PC-3 (cell line): Measurements from ENCODE around the gene KRT86. TPM values are rescaled to one million over a fixed set of nuclear protein-coding genes. Genes with fewer than 3 reads are reported as not detected.
A peak's percentile ranks its signal among the peaks of the same experiment; 100 is the strongest.

Experiments used
- ATAC-seq: fragments of 200-7000 bp; cut with Tn5 transposase; 2 replicates; pipeline ENCODE4 v1.9.1; 2020; ENCODE audit warnings: mild to moderate bottlenecking, moderate library complexity
- BruUV-seq: library from RNA; stranded (reverse); fragments of 400-500 nt; replicated peaks from 2 replicates; lab custom pipeline; 2021; lab: Mats Ljungman, UMichigan
- CTCF ChIA-PET: fragments of 300-600 bp; sonication (Branson Sonifier 250); formaldehyde crosslinking; loops from one replicate; lab custom pipeline; 2022; ENCODE audit warnings: antibody characterized with exemption; lab: Charles Lee
- POLR2A ChIA-PET: fragments of 300-600 bp; sonication (Branson Sonifier 250); formaldehyde crosslinking; loops from one replicate; lab custom pipeline; 2022; ENCODE audit warnings: antibody characterized with exemption; ENCODE audit not compliant: unreplicated experiment; lab: Charles Lee
- DNase-seq: peaks from one replicate; pipeline ENCODE4 v3.0.0-alpha.2; 2015
- H2AFZ ChIP-seq: fragments of 300-600 bp; sonication (generic); 2 replicates; pipeline ENCODE4 v1.6.0; 2016; ENCODE audit warnings: antibody characterized with exemption, low read length
- H3F3A ChIP-seq: fragments of 300-600 bp; sonication (generic); one replicate; pipeline ENCODE4 v1.6.0; 2017; ENCODE audit warnings: antibody characterized with exemption, low read length, control low read depth, mild to moderate bottlenecking; ENCODE audit not compliant: unreplicated experiment
- H3K27ac ChIP-seq: fragments of 300-600 bp; sonication (generic); 2 replicates; pipeline ENCODE4 v1.5.1; 2016; ENCODE audit warnings: mild to moderate bottlenecking, low read length
- H3K27me3 ChIP-seq: fragments of 300-600 bp; sonication (generic); 2 replicates; pipeline ENCODE4 v1.6.1; 2016; ENCODE audit warnings: low read length, mixed read lengths
- H3K36me3 ChIP-seq: fragments of 300-600 bp; sonication (generic); 2 replicates; pipeline ENCODE4 v1.6.1; 2016; ENCODE audit warnings: low read depth, mixed run types, low read length, mixed read lengths
- H3K4me1 ChIP-seq: fragments of 300-600 bp; sonication (generic); 2 replicates; pipeline ENCODE4 v1.5.1; 2016; ENCODE audit warnings: low read length; ENCODE audit not compliant: insufficient read depth
- H3K4me2 ChIP-seq: fragments of 300-600 bp; sonication (generic); 2 replicates; pipeline ENCODE4 v1.6.0; 2016; ENCODE audit warnings: low read length
- H3K4me3 ChIP-seq: fragments of 300-600 bp; sonication (generic); 2 replicates; pipeline ENCODE4 v1.5.1; 2016; ENCODE audit warnings: mild to moderate bottlenecking, low read length, mixed read lengths
- H3K79me2 ChIP-seq: fragments of 300-600 bp; sonication (generic); 2 replicates; pipeline ENCODE4 v1.6.1; 2017; ENCODE audit warnings: low read length, mixed read lengths
- H3K9ac ChIP-seq: fragments of 300-600 bp; sonication (generic); 2 replicates; pipeline ENCODE4 v1.6.0; 2016; ENCODE audit warnings: mild to moderate bottlenecking, low read length
- H3K9me2 ChIP-seq: fragments of 300-600 bp; sonication (generic); replicated peaks from 2 replicates; pipeline ENCODE4 v1.6.1; 2016; ENCODE audit warnings: mixed run types, low read length, mixed read lengths
- H3K9me3 ChIP-seq: fragments of 300-600 bp; sonication (generic); 2 replicates; pipeline ENCODE4 v1.6.1; 2016; ENCODE audit warnings: low read length, mixed read lengths
- H4K20me1 ChIP-seq: fragments of 300-600 bp; sonication (generic); 2 replicates; pipeline ENCODE4 v1.6.1; 2016; ENCODE audit warnings: low read length, mixed read lengths
- CTCF ChIP-seq: fragments of 300-600 bp; sonication (generic); conservative IDR thresholded peaks from 2 replicates; pipeline ENCODE4 v1.5.1; 2017; ENCODE audit warnings: antibody characterized with exemption, low read depth, mild to moderate bottlenecking, low read length
- EZH2 ChIP-seq: fragments of 300-600 bp; sonication (generic); IDR thresholded peaks from one replicate; pipeline ENCODE4 v1.6.1; 2017; ENCODE audit warnings: antibody characterized with exemption, mild to moderate bottlenecking, low read length; ENCODE audit not compliant: unreplicated experiment
- EZH2phosphoT487 ChIP-seq: fragments of 300-600 bp; sonication (generic); IDR thresholded peaks from 2 replicates; pipeline ENCODE4 v1.6.1; 2018; ENCODE audit warnings: mild to moderate bottlenecking, antibody characterized with exemption, low read length, borderline replicate concordance
- intact Hi-C: fragments of 100-400 bp; cut with micrococcal nuclease; formaldehyde crosslinking; loops from 2 replicates; pipeline ENCODE4 v1.9.0; 2023
- total RNA-seq: library from RNA; depleted of rRNA; stranded (reverse); fragments of >200 nt; gene quantifications from 2 replicates; pipeline ENCODE4 v1.2.3, GENCODE V29; 2014

The KRT86 gene
- total RNA-seq, 1 experiment from 2014 or later = 1.2 TPM

- intact Hi-C loops = loop anchor here (5.0 kb wide), 1 partner anchor 74 kb away; no protein-coding TSS in a partner anchor
- H3K4me2 ChIP-seq = no peak overlapping the region
Measured at GRCh38 chr12:52252728-52253343, 21.6 kb upstream of the KRT86 start.

GRCh38 chr12:52253391-52254179, 20.9 kb upstream of the KRT86 start:
- DNase-seq (peak; percentile 37), ATAC-seq (no peak)
- no peaks in the 10 kb centered on the region for H3K9me2 ChIP-seq
- no peak overlapping the region for H3K4me3 ChIP-seq
- H2AFZ ChIP-seq = no peak overlapping the region
- POLR2A ChIA-PET = no interaction called here
- H3K4me1 ChIP-seq = peaks cover 6% of the 10 kb centered on the region
- no peak for TF ChIP-seq EZH2phosphoT487
- no peaks in the 10 kb centered on the region for H3K9me3 ChIP-seq
- H3K9ac ChIP-seq = no peak overlapping the region
- BruUV-seq = no TSS peak
- H3K27ac ChIP-seq = no peak overlapping the region
- no peaks in the 10 kb centered on the region for H4K20me1 ChIP-seq
- peaks cover 11% of the 10 kb centered on the region; the same call in 1 of the 2 replicates for H3K36me3 ChIP-seq
- H3K4me2 ChIP-seq = no peak overlapping the region
- H3K79me2 ChIP-seq = no peaks in the 10 kb centered on the region
- CTCF ChIA-PET = no interaction called here
- peaks cover 14% of the 10 kb centered on the region for H3F3A ChIP-seq
- no peaks in the 10 kb centered on the region for H3K27me3 ChIP-seq
- intact Hi-C loops = loop anchor here (5.0 kb wide), 1 partner anchor 74 kb away; no protein-coding TSS in a partner anchor

More at GRCh38 chr12:52252728-52253343, 21.6 kb upstream of the KRT86 start:
- no peaks in the 10 kb centered on the region for H3K27me3 ChIP-seq
- no peak overlapping the region for H2AFZ ChIP-seq
- no peaks in the 10 kb centered on the region for H3K79me2 ChIP-seq
- no peaks in the 10 kb centered on the region for H4K20me1 ChIP-seq
- DNase-seq (peak; percentile 34), ATAC-seq (no peak)
- TF ChIP-seq CTCF (no peak), EZH2 (no peak), EZH2phosphoT487 (no peak)
- H3F3A ChIP-seq = peaks cover 17% of the 10 kb centered on the region
- no peak overlapping the region for H3K4me3 ChIP-seq
- H3K4me1 ChIP-seq = peaks cover 14% of the 10 kb centered on the region
- no peaks in the 10 kb centered on the region for H3K9me3 ChIP-seq
- H3K9me2 ChIP-seq = no peaks in the 10 kb centered on the region
- peaks cover 13% of the 10 kb centered on the region; the same call in 1 of the 2 replicates for H3K36me3 ChIP-seq
- ChIA-PET CTCF (interaction anchor here (0.8 kb wide), 1 partner anchor 10 kb away, joined by 5 read pairs; no protein-coding TSS in a partner anchor), POLR2A (interaction anchor here (0.6 kb wide), 1 partner anchor 64 kb away, joined by 4 read pairs; no protein-coding TSS in a partner anchor)
- BruUV-seq = no TSS peak
- no peak overlapping the region for H3K27ac ChIP-seq
- H3K9ac ChIP-seq = no peak overlapping the region

GRCh38 chr12:52254180-52254964, 20.1 kb upstream of the KRT86 start:
- ATAC-seq = no peak
- Histone ChIP-seq H3K9me3 (no peaks in the 10 kb centered on the region), H4K20me1 (no peaks in the 10 kb centered on the region), H3K36me3 (peaks cover 5% of the 10 kb centered on the region; the same call in 1 of the 2 replicates), H3K27me3 (no peaks in the 10 kb centered on the region), H3K27ac (no peak overlapping the region), H3K4me3 (no peak overlapping the region), H3K4me1 (no peaks in the 10 kb centered on the region), H3K4me2 (no peak overlapping the region), H3K9me2 (no peaks in the 10 kb centered on the region), H2AFZ (no peak overlapping the region), H3K79me2 (no peaks in the 10 kb centered on the region), H3K9ac (no peak overlapping the region), H3F3A (peaks cover 11% of the 10 kb centered on the region)
- TSS peak; percentile 2 for BruUV-seq
- POLR2A ChIA-PET = no interaction called here
- CTCF ChIA-PET = no interaction called here
- DNase-seq = peak; percentile 6
- TF ChIP-seq EZH2phosphoT487 (no peak), CTCF (no peak), EZH2 (no peak)
- intact Hi-C loops = loop anchor here (5.0 kb wide), 1 partner anchor 73 kb away; no protein-coding TSS in a partner anchor
